ENCODE data around the gene MS4A13.

GRCh38 chr11:60528465-60528864 lies 13.3 kb downstream of the MS4A13 start:
- TF ChIP-seq GATA3 (IDR thresholded peaks at IDR 0.05; ENCODE audit: borderline replicate concordance), result no peak
- no peak for TF ChIP-seq CTCF (IDR thresholded peaks at IDR 0.05)
- TF ChIP-seq REST (IDR thresholded peaks at IDR 0.05), result no peak

Data from A549 (cell line).